ENCODE results near the gene KCNH2. TPM values are rescaled to one million over a fixed set of nuclear protein-coding genes. Genes with fewer than 3 reads are reported as not detected.

KCNH2 gene
- total RNA-seq, 1 experiment from 2014 or later, result 0.84 TPM

- no peak overlapping the region for H3K4me3 ChIP-seq (ENCODE audit: low read length)
- H3K4me2 ChIP-seq (ENCODE audit: low read length), result no peak overlapping the region
- H3K9me3 ChIP-seq (ENCODE audit: low read length), result no peaks in the 10 kb centered on the region
- no peaks in the 10 kb centered on the region for H3K4me1 ChIP-seq (ENCODE audit: insufficient read depth, low read length)
- TF ChIP-seq CTCF (conservative IDR thresholded peaks at IDR 0.05; ENCODE audit: low read depth, low read length) (no peak), EZH2 (IDR thresholded peaks at IDR 0.05; ENCODE audit: low read length, unreplicated experiment) (no peak), EZH2phosphoT487 (IDR thresholded peaks at IDR 0.05; ENCODE audit: borderline replicate concordance, low read length) (no peak)
- intact Hi-C loops (cut with micrococcal nuclease), result no loop called here
- no peaks in the 10 kb centered on the region for H3F3A ChIP-seq (ENCODE audit: low read length, unreplicated experiment)
- POLR2A ChIA-PET (ENCODE audit: unreplicated experiment), result no interaction called here
- no peaks in the 10 kb centered on the region for H3K9me2 ChIP-seq (replicated peaks; ENCODE audit: low read length)
- no peak overlapping the region for H3K9ac ChIP-seq (ENCODE audit: low read length)
- no peak overlapping the region for H2AFZ ChIP-seq (ENCODE audit: low read length)
- BruUV-seq (replicated peaks), result no TSS peak
- no peak for DNase-seq
- CTCF ChIA-PET, result no interaction called here
- no peaks in the 10 kb centered on the region for H3K36me3 ChIP-seq (ENCODE audit: low read depth, low read length)
- H3K27me3 ChIP-seq (ENCODE audit: low read length), result no peaks in the 10 kb centered on the region
- no peak for ATAC-seq
- no peak overlapping the region for H3K27ac ChIP-seq (ENCODE audit: low read length)
- no peaks in the 10 kb centered on the region for H4K20me1 ChIP-seq (ENCODE audit: low read length)
- H3K79me2 ChIP-seq (ENCODE audit: low read length), result no peaks in the 10 kb centered on the region
Measured at GRCh38 chr7:150950496-150951180, 27.5 kb downstream of the KCNH2 start.

- no peak overlapping the region for H2AFZ ChIP-seq (ENCODE audit: low read length)
- no peaks in the 10 kb centered on the region for H3K9me2 ChIP-seq (replicated peaks; ENCODE audit: low read length)
- H3K9me3 ChIP-seq (ENCODE audit: low read length), result no peaks in the 10 kb centered on the region
- ATAC-seq, result no peak
- ChIA-PET CTCF (no interaction called here), POLR2A (ENCODE audit: unreplicated experiment) (no interaction called here)
- no peak for TF ChIP-seq EZH2phosphoT487 (IDR thresholded peaks at IDR 0.05; ENCODE audit: borderline replicate concordance, low read length)
- no peak for TF ChIP-seq EZH2 (IDR thresholded peaks at IDR 0.05; ENCODE audit: low read length, unreplicated experiment)
- TF ChIP-seq CTCF (conservative IDR thresholded peaks at IDR 0.05; ENCODE audit: low read depth, low read length), result no peak
- no peaks in the 10 kb centered on the region for H3K27me3 ChIP-seq (ENCODE audit: low read length)
- BruUV-seq (replicated peaks), result no TSS peak
- H3K79me2 ChIP-seq (ENCODE audit: low read length), result no peaks in the 10 kb centered on the region
- no peak overlapping the region for H3K4me2 ChIP-seq (ENCODE audit: low read length)
- no peak overlapping the region for H3K4me3 ChIP-seq (ENCODE audit: low read length)
- H3F3A ChIP-seq (ENCODE audit: low read length, unreplicated experiment), result no peaks in the 10 kb centered on the region
- intact Hi-C loops (cut with micrococcal nuclease), result no loop called here
- no peaks in the 10 kb centered on the region for H3K4me1 ChIP-seq (ENCODE audit: insufficient read depth, low read length)
- no peaks in the 10 kb centered on the region for H4K20me1 ChIP-seq (ENCODE audit: low read length)
- no peak for DNase-seq
- no peaks in the 10 kb centered on the region for H3K36me3 ChIP-seq (ENCODE audit: low read depth, low read length)
- H3K27ac ChIP-seq (ENCODE audit: low read length), result no peak overlapping the region
- no peak overlapping the region for H3K9ac ChIP-seq (ENCODE audit: low read length)
Measured at GRCh38 chr7:150949971-150950491, 28.1 kb downstream of the KCNH2 start.

- H3K9me2 ChIP-seq (replicated peaks; ENCODE audit: low read length), result no peaks in the 10 kb centered on the region
- ChIA-PET CTCF (no interaction called here), POLR2A (ENCODE audit: unreplicated experiment) (no interaction called here)
- no peak for DNase-seq
- no peaks in the 10 kb centered on the region for H3K4me1 ChIP-seq (ENCODE audit: insufficient read depth, low read length)
- H2AFZ ChIP-seq (ENCODE audit: low read length), result no peak overlapping the region
- H3K9ac ChIP-seq (ENCODE audit: low read length), result no peak overlapping the region
- H3K79me2 ChIP-seq (ENCODE audit: low read length), result no peaks in the 10 kb centered on the region
- no peaks in the 10 kb centered on the region for H3K36me3 ChIP-seq (ENCODE audit: low read depth, low read length)
- H3K4me2 ChIP-seq (ENCODE audit: low read length), result no peak overlapping the region
- H3F3A ChIP-seq (ENCODE audit: low read length, unreplicated experiment), result no peaks in the 10 kb centered on the region
- no peaks in the 10 kb centered on the region for H4K20me1 ChIP-seq (ENCODE audit: low read length)
- no TSS peak for BruUV-seq (replicated peaks)
- H3K27me3 ChIP-seq (ENCODE audit: low read length), result no peaks in the 10 kb centered on the region
- H3K27ac ChIP-seq (ENCODE audit: low read length), result no peak overlapping the region
- H3K4me3 ChIP-seq (ENCODE audit: low read length), result no peak overlapping the region
- no peak for ATAC-seq
- TF ChIP-seq EZH2 (IDR thresholded peaks at IDR 0.05; ENCODE audit: low read length, unreplicated experiment) (no peak), EZH2phosphoT487 (IDR thresholded peaks at IDR 0.05; ENCODE audit: borderline replicate concordance, low read length) (no peak), CTCF (conservative IDR thresholded peaks at IDR 0.05; ENCODE audit: low read depth, low read length) (no peak)
- H3K9me3 ChIP-seq (ENCODE audit: low read length), result no peaks in the 10 kb centered on the region
- intact Hi-C loops (cut with micrococcal nuclease), result no loop called here
Measured at GRCh38 chr7:150949564-150949963, 28.6 kb downstream of the KCNH2 start.
